Activated CD4-positive, alpha-beta T cell treated with anti-CD3 and anti-CD28 coated beads, Interleukin-2, amount 50 U/mL, for 16 hours (primary cell): ENCODE measurements around the gene GAB1.

Source experiments
- DNase-seq: peaks from one replicate; pipeline ENCODE4 v3.0.0-alpha.2; 2020

The GAB1 gene

DNA sequence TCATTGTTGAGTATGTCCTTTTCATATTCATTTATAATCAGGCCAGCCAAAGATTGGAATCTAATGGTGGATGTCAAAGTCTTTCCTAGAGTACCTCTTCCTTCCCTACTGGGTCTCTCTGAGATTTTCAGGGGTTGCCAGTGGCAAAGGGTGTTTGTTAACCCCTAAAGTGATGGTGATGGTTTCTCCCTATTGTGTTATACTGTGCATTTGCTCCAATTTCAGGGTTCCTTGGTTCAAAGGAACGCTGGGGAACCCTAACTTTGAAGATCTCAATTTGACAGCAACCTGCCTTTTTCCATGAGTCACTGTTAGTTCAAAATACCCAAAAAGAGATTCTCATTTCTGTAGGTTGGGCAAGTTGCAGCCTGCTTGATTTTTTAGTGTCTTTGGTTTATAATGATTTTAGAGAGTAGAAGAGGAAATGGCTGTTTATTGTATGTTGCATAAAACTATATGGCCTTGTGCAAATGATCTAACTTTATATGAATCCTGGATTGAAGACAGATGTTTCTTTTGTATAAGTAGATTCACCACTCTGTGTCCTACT lies 23.0 kb downstream of the GAB1 start:
- peak; percentile 21 for DNase-seq

DNA sequence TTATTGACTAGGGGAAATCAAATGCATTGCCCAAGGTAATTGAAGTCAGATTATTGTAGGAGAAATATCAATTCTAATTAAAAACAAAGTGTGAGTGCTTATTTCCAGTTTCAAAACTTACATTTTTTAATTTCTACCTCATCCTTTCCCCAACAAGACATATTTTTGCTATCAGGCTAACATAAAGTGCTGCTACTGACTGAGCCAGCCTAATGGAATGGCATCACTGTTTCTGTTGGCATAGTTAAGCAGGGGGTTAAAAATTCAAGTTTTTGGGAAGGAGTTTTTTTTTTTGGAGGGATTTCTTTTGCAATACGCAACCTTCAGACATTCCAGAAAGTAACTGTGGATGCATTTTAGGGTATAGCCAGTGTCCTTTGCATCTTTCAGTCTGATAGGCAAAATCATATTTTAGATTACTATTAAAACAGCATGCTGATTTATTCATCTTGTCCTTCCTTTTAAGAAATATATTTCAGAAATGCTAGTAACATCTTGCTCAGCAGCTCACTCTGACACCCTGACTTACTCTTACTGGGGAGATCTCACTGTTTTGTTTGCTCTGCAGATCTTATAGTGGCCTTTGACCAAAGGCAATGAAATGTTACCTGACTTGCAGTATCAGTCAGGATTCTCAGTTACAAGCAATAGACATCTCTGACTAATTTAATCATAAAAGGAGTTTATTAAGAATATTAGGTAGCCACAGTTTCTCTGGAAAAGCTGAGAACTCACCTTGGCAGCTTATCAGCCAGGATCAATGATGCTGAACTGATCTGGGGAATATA lies 24.4 kb downstream of the GAB1 start:
- no peak for DNase-seq

DNA sequence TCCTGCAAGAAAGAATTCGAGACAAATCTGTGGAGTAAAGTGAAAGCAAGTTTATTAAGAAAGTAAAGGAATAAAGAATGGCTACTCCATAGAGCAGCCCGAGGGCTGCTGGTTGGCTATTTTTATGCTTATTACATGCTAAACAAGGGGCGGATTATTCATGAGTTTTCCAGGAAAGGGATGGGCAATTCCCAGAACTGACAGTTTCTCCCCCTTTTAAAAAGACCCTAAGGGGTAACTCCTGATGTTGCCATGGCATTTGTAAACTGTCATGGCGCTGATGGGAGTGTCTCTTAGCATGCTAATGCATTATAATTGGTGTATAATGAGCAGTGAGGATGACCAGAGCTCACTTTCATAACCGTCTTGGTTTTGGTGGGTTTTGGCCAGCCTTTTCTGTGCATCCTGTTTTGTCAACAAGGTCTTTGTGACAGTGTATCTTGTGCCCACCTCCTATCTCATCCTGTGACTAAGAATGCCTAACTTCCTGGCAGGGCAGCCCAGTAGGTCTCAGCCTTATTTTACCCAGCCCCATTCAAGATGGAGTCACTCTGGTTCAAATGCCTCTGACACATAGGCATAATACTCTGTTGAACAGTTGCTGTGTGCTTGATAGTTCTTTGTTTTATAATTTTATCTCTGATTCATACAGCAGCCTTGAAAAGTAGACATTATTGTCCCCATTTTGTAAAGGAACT lies 25.8 kb downstream of the GAB1 start:
- DNase-seq: no peak

DNA sequence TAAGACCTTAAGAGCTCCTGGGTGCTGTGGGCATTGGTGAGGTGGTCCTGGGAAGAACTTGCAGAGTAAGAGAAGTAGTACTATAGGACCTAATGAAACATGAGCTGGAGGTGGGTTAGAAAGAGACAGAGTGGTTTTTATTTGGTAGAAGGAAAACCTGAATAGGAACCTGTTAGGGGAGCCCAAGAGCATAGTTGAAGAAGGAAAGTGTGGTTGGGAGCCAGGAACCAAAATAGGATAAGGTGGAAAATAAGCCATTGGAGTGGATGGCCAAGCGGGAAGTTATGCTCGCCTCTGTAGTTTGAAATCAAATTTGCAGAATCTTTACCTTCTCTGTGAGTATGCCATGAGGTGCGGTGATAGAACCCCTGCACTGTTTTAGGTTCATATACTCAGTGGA lies 26.7 kb downstream of the GAB1 start:
- no peak for DNase-seq

DNA sequence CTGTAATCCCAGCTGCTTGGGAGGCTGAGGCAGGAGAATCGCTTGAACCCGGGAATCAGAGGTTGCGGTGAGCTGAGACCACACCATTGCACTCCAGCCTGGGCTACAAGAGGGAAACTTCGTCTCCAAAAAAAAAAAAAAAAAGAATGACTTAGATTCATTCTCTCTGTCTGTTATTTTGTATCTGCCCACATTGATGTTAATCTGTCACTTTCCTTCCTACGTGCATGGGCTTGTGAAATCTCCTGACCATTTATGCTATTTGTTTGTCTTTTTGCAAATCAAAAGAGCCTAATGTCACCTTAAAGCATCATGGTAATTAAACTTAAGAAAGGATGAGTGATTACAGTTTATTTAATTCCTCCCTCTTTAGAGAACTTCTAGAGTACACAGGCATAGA lies 27.4 kb downstream of the GAB1 start:
- DNase-seq: no peak

DNA sequence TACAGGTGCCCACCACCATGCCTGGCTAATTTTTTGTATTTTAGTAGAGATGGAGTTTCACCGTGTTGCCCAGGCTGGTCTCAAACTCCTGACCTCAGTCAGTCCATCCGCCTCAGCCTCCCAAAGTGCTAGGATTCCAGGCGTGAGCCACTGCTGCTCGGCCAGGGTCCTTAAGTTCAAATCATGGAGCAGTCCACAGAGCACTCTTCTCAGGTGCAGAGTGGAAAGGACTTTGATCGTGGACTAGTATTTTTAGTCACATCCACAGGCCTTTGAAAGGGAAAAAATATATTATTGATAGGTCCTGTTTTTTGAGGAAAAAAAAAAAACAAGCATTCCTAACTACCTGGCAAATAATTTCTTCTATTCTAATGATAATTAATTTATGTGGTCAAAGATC lies 31.2 kb downstream of the GAB1 start:
- no peak for DNase-seq

DNA sequence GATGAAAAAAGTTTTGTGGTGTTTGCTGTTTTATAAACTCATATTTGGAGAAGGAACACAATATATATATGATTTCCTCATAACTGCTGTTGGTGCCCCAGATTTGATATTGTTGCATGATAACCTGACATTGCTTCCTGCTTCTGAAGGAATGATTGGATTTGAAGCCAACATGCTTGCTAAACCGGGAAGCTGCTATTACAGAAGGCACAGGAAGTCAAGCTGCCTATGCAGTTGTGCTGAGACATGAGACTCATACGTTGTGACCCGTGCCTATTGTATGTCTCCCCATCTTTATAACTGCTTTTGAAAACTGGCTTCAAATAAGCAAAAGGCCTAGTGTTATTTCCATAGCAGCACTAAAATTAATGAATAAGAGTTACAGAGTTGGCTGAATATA lies 32.9 kb downstream of the GAB1 start:
- no peak for DNase-seq

DNA sequence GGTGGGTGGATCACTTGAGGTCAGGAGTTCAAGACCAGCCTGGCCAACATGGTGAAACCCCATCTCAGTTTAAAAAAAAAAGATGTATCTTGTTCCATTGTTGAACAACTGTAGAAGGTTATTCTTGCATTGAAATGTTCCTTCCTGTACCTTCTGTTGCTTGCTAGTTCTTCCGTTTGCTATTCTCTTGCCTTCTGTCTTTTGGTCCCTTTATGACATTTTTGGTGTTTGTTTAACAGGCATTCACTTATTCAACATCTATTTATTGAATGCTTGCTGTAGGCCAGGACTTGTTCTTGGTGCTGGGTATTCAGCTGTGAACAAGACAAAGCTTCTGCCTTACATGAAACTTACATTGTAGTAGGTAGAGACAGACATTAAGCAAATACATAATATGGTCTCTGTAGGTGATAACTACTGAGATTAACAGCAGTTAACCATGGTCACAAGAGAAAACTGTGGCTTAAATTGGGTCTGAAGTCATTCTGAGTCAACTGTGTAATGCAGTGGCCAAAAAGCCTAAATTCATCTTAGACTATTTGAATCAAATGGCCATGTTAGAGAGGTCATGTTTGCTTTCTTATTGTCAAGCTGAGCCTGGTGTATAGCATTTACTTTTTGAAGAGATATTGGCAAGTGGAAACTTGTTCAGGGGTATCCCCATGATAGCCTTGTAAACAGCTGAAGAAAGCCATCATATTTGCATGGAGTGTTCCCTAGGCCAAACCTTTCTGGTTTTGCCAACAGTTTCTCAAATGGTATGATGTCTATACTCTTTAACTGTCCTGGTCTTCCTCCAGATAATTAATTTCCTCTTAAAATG lies 35.6 kb downstream of the GAB1 start:
- no peak for DNase-seq

DNA sequence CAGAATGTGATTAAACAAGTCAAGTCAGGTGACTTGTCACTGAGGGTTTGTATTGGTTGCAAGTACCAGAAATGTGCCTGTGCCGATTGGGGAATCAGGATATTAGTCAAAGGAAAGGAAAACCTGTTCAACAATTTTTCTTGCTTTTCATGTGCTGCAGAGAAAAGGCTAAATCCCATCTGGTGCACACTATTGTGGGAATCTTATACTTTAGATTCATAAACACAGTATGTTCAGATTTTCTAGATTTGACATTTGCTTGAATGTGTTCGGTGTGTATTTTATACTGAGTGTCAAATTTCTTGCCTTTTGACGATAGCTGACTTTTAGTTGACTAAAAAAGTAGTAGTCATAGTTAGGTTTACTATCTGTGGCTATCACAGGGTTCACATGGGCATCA lies 37.6 kb downstream of the GAB1 start:
- no peak for DNase-seq

DNA sequence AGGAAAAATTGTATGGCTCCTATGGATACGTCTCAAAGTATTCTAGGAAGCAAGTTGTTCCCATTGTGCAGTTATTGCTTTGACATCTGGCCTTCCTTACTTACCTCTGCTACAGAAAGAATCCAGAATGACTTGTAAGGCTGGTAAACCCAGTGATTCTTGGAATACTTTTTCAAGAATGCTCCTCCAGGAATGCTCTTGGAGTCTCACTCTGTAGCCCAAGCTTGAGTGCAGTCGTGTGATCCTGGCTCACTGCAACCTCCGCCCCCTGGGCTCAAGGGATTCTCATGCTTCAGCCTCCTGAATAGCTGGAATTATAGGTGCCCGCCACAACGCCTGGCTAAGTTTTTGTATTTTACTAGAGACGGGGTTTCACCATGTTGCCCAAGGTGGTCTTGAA lies 38.1 kb downstream of the GAB1 start:
- DNase-seq: no peak

DNA sequence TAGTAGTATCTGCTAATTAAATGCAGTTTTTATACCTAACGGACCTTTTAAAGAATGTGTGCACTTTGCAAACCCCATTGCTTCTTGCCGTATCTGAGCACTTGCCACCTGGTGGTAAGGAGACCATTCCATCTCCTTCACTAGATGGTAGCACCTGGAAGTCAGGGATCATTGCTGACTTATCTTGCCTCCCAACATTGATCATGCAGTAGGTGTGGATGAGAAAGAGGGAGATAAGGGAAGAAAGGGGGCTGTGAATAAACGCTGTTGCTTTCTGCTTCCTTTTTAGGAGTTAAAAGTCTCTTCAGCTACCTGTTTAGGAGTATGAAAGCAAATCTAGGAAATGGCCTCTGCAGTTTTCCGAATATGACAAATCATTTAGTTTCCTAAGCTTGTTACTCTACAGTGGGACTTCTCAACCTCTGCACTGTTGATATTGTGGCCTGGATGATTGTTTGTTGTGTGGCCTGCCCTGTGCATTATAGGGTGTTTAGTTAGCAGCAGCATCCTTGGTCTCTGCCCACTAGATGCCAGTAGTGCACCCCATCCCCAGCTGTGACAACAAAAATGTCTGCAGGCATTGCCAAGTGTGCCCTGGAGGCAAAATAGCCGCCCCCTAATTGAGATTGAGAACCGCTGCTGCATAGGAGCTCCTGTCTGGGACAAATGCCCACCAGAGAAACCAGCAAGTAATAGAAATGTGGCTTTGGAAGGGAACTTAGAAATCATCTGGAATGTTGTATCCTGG lies 38.8 kb downstream of the GAB1 start:
- peak; percentile 25 for DNase-seq

DNA sequence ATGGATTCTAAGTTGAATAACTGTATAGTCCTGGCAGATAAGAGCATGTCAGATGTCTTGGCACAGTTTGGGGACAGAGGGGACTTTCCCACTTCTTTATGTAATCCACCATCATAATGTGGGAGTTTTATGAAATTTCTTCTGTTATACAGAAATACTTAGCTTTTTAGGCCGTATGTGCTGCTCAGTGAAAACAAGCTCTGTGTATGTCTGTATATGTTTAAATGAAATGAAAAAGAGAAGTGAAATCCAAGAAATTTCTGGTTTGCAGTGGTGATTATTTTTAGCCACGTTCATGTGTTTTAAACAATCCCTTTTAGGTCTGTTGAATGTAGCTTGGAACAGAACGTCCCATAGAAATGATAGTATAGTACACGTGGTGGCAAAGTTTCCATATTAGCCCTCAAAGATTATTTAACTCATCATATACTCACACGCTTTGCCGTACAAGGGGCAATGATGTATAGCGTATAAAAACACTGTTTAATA lies 41.0 kb downstream of the GAB1 start:
- no peak for DNase-seq

DNA sequence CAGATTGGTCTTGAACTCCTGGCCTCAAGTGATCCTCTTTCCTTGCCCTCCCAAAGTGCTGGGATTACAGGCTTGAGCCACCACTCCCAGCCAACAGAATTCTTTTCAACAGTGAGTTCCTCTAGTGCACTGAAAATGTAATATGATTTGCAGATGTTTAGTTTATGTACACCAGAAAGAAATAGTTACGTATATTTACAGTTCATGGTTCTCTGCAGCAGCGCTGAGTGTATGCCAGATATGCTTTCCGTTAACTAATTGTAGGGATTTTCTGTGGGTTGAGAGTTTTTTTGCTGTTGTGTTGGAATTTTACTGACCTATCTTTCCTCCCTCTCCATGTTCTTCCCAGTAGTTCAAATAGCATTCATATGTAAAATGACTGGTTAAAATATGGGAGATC lies 44.0 kb downstream of the GAB1 start:
- DNase-seq: no peak

DNA sequence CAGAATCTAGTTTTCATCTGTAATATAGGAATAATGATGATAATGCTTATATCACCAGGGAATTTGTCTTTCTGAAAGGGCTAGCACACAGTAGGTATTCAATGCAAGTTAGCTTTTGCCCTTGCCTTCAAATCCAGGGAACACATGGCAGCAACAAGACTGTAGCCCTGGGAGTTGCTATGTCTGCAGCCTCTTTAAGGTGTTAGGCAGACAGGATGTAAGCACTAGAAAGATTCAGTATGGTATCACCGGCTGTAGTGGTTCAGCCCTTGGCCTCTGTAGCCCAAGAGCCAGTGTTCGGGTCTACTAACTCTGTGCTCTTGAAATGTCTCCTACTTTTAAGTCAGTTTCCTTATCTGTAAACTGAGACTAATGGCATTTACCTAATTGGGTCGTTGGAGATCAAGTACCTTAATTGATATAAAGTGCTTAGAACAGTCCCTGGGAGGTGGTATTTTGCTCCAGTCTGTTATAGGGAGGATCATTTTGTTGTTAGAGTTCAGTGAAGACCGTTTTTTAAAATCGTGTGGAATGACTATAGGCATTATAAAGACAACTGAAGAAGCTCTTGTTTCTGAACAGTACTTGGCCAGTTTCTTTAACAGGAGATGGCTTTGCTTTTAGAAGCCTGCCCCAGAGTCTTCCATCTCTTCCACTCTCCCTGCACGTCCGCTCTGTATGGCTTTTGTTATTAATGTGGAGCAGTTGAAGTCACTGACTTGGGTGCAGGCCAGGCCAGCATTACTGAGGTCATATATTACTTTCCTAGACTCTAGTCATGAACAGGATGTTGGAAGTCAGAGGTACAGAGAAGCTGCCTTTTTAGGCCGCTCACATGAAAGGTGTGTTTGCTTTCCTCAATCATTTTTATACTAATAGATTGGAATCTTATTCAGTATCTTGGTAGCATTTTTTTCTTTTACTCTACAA lies 44.8 kb downstream of the GAB1 start:
- DNase-seq: no peak

DNA sequence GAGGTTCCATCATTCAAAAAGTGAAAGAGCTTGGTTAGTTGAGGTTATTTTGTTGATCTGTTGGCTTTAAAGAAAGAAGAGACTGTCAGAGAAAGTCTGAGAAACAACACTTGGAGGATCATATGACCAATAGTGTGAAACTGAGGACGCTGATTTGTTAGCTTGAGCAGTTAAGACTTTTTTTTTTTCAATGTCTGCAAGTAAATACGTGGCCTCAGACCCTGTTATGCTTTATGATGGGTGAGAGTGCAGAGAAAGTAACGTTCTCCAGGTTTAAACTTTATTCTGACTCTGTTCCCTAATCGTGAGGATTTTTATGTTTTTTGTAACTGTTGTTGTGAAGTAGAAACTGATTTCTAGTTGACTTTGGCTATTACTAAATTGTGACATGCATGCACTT lies 45.9 kb downstream of the GAB1 start:
- no peak for DNase-seq

DNA sequence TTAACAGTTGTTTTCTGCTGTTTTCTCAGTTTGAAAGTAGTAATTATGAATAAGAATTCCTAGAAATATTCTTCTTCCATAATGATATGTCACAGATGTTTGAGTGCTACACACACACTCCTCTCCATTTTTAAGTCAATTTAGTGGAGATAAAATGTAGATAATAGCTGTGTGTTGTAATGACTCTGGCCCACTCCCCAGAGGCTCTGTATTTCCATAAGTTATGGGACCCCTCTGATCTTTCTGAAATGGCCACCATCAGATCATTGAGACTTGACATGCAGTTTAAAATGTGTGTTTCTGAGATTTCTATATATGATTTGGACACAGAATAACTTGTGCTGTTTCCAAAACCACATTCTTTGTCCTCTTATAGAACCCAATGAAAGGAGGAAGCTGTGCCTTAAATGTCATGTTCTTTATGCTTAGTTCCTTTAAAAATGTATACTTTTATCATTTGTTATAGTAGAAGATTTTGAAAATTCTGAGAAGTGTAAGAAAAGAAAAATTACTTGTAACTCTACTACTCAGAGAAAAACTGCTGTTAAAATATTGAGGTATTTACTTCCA lies 46.4 kb downstream of the GAB1 start:
- DNase-seq: no peak

DNA sequence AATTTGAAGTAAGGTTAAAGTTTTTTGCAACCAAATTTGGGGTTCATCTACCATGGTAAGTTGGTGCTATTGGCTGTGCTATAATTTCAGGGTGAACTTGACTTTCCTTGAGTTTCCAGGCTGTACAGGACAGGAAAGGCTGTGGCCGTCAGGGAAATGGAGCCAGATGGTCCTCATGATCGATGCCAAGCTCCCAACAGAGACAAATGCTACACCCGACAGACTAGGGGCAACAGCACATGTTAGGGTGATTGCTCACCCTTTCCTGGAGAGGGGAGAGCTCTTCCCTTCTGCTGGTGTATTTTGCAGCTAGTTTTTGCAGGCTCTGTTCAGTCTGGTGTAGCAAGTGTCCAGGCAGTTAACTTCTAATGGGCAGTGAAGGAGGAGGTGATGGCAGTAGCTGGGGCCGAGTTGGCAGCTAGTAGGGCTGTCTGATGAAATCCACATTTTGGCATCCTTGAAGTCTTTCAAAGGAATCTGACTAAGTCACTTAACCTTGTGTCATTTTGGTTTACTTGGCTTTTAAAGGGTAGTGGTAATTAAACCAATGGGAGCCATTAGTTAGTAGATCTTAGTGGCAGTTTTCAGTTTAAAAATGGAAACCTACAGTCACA lies 47.8 kb downstream of the GAB1 start:
- no peak for DNase-seq

DNA sequence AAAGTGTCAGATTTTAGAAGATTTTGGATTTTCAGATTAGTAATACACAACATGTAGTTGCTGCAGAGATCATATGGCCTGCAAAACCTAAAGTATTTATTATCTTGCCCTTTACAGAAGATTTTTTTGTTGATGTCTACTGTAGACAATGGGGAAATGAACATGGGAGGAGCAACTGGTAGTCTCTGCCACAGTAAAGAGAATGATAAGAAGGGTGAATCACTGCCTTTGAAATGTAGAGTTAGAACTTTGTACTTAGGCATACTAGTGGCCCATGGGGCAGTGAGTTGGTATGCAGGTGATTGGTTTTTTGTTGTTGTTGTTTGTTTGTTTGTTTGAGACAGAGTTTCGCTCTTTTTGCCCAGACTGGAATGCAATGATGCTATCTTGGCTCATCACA lies 50.1 kb downstream of the GAB1 start:
- no peak for DNase-seq

DNA sequence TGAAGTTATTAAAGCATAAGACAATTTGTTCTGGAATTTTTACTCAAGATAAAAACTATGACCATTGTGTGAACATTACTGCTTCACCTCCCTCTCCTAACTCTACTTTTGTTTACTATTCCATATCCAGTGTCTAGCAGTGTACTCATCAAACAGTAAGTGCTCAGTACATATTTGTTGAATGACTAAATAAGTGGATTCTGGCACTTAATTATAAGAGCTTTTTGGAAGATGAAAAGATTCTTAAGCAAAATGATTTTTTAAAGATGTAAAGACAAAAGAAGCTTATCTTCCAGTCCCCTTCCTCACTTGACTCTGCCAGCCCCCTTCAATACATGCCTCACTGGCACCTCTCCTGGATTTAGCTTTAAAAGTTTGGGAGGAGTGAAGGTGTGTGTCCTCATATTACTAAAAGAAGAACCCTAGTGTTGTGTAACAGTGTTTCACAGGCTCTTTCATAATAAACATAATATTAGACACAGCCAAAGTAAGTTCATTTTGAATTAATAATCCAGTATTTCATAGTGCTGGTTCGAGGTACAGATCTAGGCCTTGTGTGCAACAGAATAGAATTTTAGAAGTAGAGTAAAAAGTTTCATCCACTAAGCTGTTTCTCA lies 53.0 kb downstream of the GAB1 start:
- DNase-seq: no peak

DNA sequence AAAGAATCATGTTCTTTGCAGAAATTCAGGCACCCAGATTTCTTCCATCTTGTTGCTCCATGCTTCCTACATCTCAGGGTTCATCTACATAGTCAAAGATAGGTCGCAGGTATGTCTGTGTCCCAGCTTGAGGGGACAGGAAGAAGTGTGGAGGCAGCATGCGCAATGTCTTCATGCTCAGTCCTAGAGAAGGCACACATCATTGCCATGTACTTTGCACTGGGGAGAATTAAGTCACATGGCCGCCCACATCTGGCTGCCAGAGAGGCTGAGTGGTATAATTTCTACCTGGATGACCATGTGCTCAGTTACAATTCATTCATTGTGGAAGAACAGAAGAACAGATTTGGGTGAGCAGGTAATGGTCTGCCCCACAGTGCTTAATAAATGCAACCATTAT lies 54.1 kb downstream of the GAB1 start:
- DNase-seq: no peak
